Endothelial cell of umbilical vein (primary cell): ENCODE data around the gene TTC34. TPM values are rescaled to one million over a fixed set of nuclear protein-coding genes. Genes with fewer than 3 reads are reported as not detected.

Source experiments
- BruUV-seq: library from RNA; stranded (reverse); fragments of 400-500 nt; replicated peaks from 2 replicates; lab custom pipeline; 2021; lab: Mats Ljungman, UMichigan
- CTCF ChIA-PET: fragments of 300-600, 350-600 bp; sonication (Branson Sonifier 250); formaldehyde crosslinking; loops from one replicate; lab custom pipeline; 2021; ENCODE audit warnings: antibody characterized with exemption, inconsistent platforms; lab: Charles Lee
- POLR2A ChIA-PET: fragments of 300-600, 350-600 bp; sonication (Branson Sonifier 250); formaldehyde crosslinking; loops from one replicate; lab custom pipeline; 2021; ENCODE audit warnings: antibody characterized with exemption, inconsistent platforms; lab: Charles Lee
- DNase-seq: peaks from one replicate; pipeline ENCODE4 v3.0.0-alpha.2; 2011; ENCODE audit warnings: low read depth, low spot score
- FAIRE-seq: peaks from 2 replicates; lab custom pipeline; 2011; peaks lifted over from hg19 to GRCh38; lab: Jason Lieb, UNC
- H2AFZ ChIP-seq: 2 replicates; pipeline ENCODE4 v1.6.0; 2012; ENCODE audit warnings: low read depth, low read length, control low read depth, inconsistent platforms
- H3K27ac ChIP-seq: 2 replicates; pipeline ENCODE4 v1.5.1; 2011; ENCODE audit warnings: low read depth, mild to moderate bottlenecking, control low read depth, low read length, moderate library complexity; ENCODE audit not compliant: insufficient read depth
- H3K27me3 ChIP-seq, 2 experiments: 2 replicates each; pipeline versions ENCODE4 v1.6.0 to v1.6.1; 2011; ENCODE audit warnings: low read length in 2 of 2, mixed read lengths in 1 of 2; ENCODE audit not compliant: control insufficient read depth in 2 of 2, insufficient read depth in 2 of 2
- H3K36me3 ChIP-seq, 2 experiments: 2 replicates in 1 of 2; 3 replicates in 1 of 2; pipeline ENCODE4 v1.5.1; 2011; ENCODE audit warnings: low read length in 2 of 2, mild to moderate bottlenecking in 1 of 2, moderate library complexity in 1 of 2; ENCODE audit not compliant: control insufficient read depth in 2 of 2, insufficient read depth in 2 of 2; ENCODE audit errors: extremely low read depth in 1 of 2
- H3K4me1 ChIP-seq: 3 replicates; pipeline ENCODE4 v1.5.1; 2011; ENCODE audit warnings: mild to moderate bottlenecking, low read length; ENCODE audit not compliant: control insufficient read depth, insufficient read depth; ENCODE audit errors: extremely low read depth
- H3K4me2 ChIP-seq: 2 replicates; pipeline ENCODE4 v1.6.1; 2011; ENCODE audit warnings: low read length, control low read depth, mixed read lengths; ENCODE audit not compliant: insufficient read depth
- H3K4me3 ChIP-seq, 3 experiments: fragments of 200-600 bp in 1 of 3; sonication (generic), shearing (Covaris generic) in 1 of 3; replicated peaks in 1 of 3; 2 replicates each; pipeline ENCODE4 v1.5.1; 2011 to 2016; ENCODE audit warnings: control low read depth in 3 of 3, low read length in 3 of 3, mild to moderate bottlenecking in 2 of 3, inconsistent platforms in 1 of 3, low read depth in 1 of 3, moderate library complexity in 1 of 3; ENCODE audit not compliant: insufficient read depth in 1 of 3
- H3K79me2 ChIP-seq: 2 replicates; pipeline ENCODE4 v1.6.0; 2012; ENCODE audit warnings: low read length, inconsistent platforms; ENCODE audit not compliant: control insufficient read depth, insufficient read depth
- H3K9ac ChIP-seq: replicated peaks from 2 replicates; pipeline ENCODE3; 2011; ENCODE audit warnings: low read length, control low read depth; ENCODE audit not compliant: insufficient read depth; ENCODE audit errors: extremely low read depth
- H3K9me1 ChIP-seq: replicated peaks from 3 replicates; pipeline ENCODE4 v1.6.0; 2011; ENCODE audit warnings: mild to moderate bottlenecking, low read length; ENCODE audit not compliant: control insufficient read depth, insufficient read depth; ENCODE audit errors: extremely low read depth
- H3K9me3 ChIP-seq: replicated peaks from 2 replicates; pipeline ENCODE4 v1.5.1; 2012; ENCODE audit warnings: low read length, inconsistent platforms; ENCODE audit not compliant: control insufficient read depth, insufficient read depth
- H4K20me1 ChIP-seq: replicated peaks from 2 replicates; pipeline ENCODE3; 2011; ENCODE audit warnings: mild to moderate bottlenecking, low read length; ENCODE audit not compliant: control insufficient read depth, insufficient read depth; ENCODE audit errors: extremely low read depth
- EZH2 ChIP-seq: IDR thresholded peaks from 2 replicates; pipeline ENCODE4 v1.6.1; 2012; ENCODE audit warnings: borderline replicate concordance, low read depth, mild to moderate bottlenecking, moderate library complexity, low read length, inconsistent platforms; ENCODE audit not compliant: severe bottlenecking
- FOS ChIP-seq: IDR thresholded peaks from 2 replicates; pipeline ENCODE4 v1.6.1; 2011; ENCODE audit warnings: mild to moderate bottlenecking, low read length, moderate library complexity, borderline replicate concordance; ENCODE audit not compliant: insufficient read depth
- GATA2 ChIP-seq: IDR thresholded peaks from 2 replicates; pipeline ENCODE4 v1.7.0; 2011; ENCODE audit warnings: low read depth, mild to moderate bottlenecking, moderate library complexity, mixed read lengths, low read length; ENCODE audit not compliant: insufficient read length, insufficient read depth
- JUN ChIP-seq: IDR thresholded peaks from 2 replicates; pipeline ENCODE4 v1.6.1; 2011; ENCODE audit warnings: borderline replicate concordance, low read depth; ENCODE audit not compliant: insufficient read length, insufficient read depth
- MAX ChIP-seq: IDR thresholded peaks from 2 replicates; pipeline ENCODE4 v1.6.1; 2011; ENCODE audit not compliant: insufficient read depth, insufficient read length
- MYC ChIP-seq: IDR thresholded peaks from one replicate; pipeline ENCODE4 v1.6.1; 2011; ENCODE audit warnings: mild to moderate bottlenecking, low read depth, low read length
- POLR2A ChIP-seq: IDR thresholded peaks from 2 replicates; pipeline ENCODE4 v1.6.1; 2012; ENCODE audit warnings: low read depth, mild to moderate bottlenecking, control low read depth, low read length
- POLR2AphosphoS5 ChIP-seq: IDR thresholded peaks from 2 replicates; pipeline ENCODE4 v1.6.1; 2012; ENCODE audit warnings: low read depth, mild to moderate bottlenecking, control low read depth, low read length, moderate library complexity; ENCODE audit not compliant: insufficient read depth
- dilution Hi-C: fragments of 300-500 bp; cut with MboI; formaldehyde crosslinking; loops from one replicate; pipeline ENCODE4 v1.15.0; 2019; ENCODE audit warnings: low sequenced_read_pairs; ENCODE audit not compliant: extremely low pct_ligation_motif_present
- intact Hi-C: fragments of 100-400 bp; cut with micrococcal nuclease; formaldehyde crosslinking; loops from one replicate; pipeline ENCODE4 v1.10.0; 2022
- polyA plus RNA-seq, 4 experiments: library from polyadenylated mRNA; depleted of rRNA in 3 of 4; stranded (reverse) in 3 of 4; unstranded in 1 of 4; fragments of >200 nt; gene quantifications; 2 replicates each; pipeline versions ENCODE4 v1.2.1 to v1.2.3, GENCODE V29; 2011 to 2012; ENCODE audit warnings: missing spikeins in 1 of 4
- total RNA-seq: library from RNA; stranded (reverse); gene quantifications from 2 replicates; pipeline ENCODE4 v1.2.3, GENCODE V29; 2021
- TF ChIP-seq, protein P1 (sequence below), 2 donors: IDR thresholded peaks; 1 replicate in 1 of 2; 2 replicates in 1 of 2; pipeline ENCODE4 v1.5.1; 2011; ENCODE audit warnings: low read length in 2 of 2, mild to moderate bottlenecking in 2 of 2, moderate library complexity in 2 of 2, control low read depth in 1 of 2, inconsistent platforms in 1 of 2, low read depth in 1 of 2; ENCODE audit not compliant: insufficient read depth in 1 of 2; ENCODE audit errors: extremely low read depth in 1 of 2

TTC34 gene
- total and polyA plus RNA-seq, 2 donors (not counting 3 experiments of a cell fraction or from before 2014, with no cell fraction given) = 0.08 to 0.77 TPM

- no peak for FAIRE-seq
- BruUV-seq = no TSS peak
Measured at GRCh38 chr1:2830761-2831425, 29.4 kb upstream of the TTC34 start.

More at GRCh38 chr1:2830761-2831425, 29.4 kb upstream of the TTC34 start:
- H2AFZ ChIP-seq = no peak overlapping the region
- H3K4me1 ChIP-seq = no peaks in the 10 kb centered on the region
- H3K4me2 ChIP-seq = no peak overlapping the region
- ChIA-PET POLR2A (no interaction called here), CTCF (no interaction called here)
- intact Hi-C loops = no loop called here
- no peaks in the 10 kb centered on the region for H3K9me1 ChIP-seq
- DNase-seq = no peak
- no peaks in the 10 kb centered on the region for H4K20me1 ChIP-seq
- H3K27me3 ChIP-seq = no peaks in the 10 kb centered on the region
- TF ChIP-seq FOS (no peak), POLR2A (no peak), EZH2 (no peak), GATA2 (no peak), JUN (no peak), MAX (no peak), MYC (no peak), POLR2AphosphoS5 (no peak)
- TF ChIP-seq, protein P1, sequence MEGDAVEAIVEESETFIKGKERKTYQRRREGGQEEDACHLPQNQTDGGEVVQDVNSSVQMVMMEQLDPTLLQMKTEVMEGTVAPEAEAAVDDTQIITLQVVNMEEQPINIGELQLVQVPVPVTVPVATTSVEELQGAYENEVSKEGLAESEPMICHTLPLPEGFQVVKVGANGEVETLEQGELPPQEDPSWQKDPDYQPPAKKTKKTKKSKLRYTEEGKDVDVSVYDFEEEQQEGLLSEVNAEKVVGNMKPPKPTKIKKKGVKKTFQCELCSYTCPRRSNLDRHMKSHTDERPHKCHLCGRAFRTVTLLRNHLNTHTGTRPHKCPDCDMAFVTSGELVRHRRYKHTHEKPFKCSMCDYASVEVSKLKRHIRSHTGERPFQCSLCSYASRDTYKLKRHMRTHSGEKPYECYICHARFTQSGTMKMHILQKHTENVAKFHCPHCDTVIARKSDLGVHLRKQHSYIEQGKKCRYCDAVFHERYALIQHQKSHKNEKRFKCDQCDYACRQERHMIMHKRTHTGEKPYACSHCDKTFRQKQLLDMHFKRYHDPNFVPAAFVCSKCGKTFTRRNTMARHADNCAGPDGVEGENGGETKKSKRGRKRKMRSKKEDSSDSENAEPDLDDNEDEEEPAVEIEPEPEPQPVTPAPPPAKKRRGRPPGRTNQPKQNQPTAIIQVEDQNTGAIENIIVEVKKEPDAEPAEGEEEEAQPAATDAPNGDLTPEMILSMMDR (IDR thresholded peaks at IDR 0.05; ENCODE audit: extremely low read depth in 1 of 2, insufficient read depth in 1 of 2, low read depth in 1 of 2, low read length in 2 of 2) = no peak
- no peak overlapping the region for H3K9ac ChIP-seq
- no peaks in the 10 kb centered on the region for H3K79me2 ChIP-seq
- no peak overlapping the region for H3K27ac ChIP-seq
- no peaks in the 10 kb centered on the region for H3K36me3 ChIP-seq
- peaks cover 2% of the 10 kb centered on the region for H3K9me3 ChIP-seq
- dilution Hi-C loops = no loop called here
- H3K4me3 ChIP-seq = no peak overlapping the region
